Raji (cell line): ENCODE data around the gene ZNF385A.

Source experiments
- POLR2A ChIP-seq: IDR thresholded peaks from 2 replicates; pipeline ENCODE4 v1.6.1; 2011; ENCODE audit warnings: low read depth, low read length, control low read depth; ENCODE audit not compliant: insufficient read depth

ZNF385A gene

DNA sequence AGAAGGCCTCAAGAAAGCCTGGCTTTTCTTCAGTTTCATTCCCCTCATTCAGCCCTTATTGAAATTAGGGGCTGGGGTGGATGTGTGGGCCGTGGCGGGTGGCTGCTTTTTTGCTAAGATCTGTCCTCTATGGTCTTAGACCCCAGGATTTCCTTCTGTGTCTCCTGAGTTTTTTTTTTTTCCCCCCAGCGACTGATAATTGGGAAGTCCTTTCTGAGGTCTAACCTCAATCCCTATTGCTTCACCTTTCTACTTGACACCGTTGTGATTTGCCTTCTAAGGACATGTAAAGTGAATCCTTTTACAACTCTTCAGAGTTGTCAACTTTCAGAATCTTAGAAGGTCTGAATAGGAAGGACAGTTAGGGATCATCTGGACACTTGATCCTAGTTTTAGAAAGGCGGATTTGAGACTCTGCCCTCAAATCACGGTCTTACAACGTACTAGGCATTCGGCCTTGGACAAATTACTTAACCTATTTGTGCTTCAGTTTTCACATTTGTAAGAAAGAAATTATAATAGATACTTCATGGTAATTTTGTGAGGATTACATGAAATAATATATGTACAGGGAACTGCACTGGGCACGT lies 24.7 kb downstream of the ZNF385A start:
- TF ChIP-seq POLR2A = no peak; the same call in 1 of the 2 replicates

DNA sequence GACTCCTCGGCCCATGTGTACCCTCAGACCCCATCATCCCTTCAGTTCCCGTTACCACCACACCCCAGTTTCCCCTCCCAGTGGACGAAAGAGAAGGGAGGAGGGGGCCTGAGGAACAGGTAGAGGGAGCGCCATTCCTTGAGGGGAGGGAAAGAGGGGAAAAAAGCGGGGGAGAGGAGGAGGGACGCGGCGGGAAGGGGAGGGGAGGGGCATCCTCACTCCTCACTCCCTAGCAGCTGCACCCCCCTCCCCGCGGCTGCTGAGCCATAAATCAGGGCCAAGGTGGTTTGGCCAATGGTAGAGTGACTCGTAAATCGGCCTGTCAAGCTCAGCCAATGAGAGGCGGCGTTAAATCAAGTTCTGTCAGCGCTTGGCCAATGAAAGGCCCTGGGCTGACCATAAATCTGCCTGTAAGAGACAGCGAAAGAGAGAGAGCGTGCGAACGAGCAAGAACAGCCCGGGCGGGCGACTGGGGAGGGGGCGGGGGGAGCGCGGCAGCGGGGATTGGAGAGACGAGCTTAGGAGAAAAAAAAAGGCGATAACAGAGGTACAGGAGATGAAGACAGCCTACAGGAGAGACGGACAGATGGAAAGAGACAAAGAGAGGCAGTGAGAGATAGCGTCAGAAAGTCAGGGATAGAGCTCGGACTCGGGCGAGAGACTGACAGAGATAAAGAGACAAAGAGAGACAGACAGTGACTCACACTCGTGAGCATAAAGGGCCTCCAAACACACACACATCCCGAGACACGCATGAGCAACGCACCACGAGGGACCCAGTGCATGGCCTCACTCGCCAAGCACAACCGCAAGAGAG lies 25.4 kb downstream of the ZNF385A start:
- peak; percentile 40 for TF ChIP-seq POLR2A

GRCh38 chr12:54358191-54358944 lies 26.2 kb downstream of the ZNF385A start:
- TF ChIP-seq POLR2A = peak; percentile 47

DNA sequence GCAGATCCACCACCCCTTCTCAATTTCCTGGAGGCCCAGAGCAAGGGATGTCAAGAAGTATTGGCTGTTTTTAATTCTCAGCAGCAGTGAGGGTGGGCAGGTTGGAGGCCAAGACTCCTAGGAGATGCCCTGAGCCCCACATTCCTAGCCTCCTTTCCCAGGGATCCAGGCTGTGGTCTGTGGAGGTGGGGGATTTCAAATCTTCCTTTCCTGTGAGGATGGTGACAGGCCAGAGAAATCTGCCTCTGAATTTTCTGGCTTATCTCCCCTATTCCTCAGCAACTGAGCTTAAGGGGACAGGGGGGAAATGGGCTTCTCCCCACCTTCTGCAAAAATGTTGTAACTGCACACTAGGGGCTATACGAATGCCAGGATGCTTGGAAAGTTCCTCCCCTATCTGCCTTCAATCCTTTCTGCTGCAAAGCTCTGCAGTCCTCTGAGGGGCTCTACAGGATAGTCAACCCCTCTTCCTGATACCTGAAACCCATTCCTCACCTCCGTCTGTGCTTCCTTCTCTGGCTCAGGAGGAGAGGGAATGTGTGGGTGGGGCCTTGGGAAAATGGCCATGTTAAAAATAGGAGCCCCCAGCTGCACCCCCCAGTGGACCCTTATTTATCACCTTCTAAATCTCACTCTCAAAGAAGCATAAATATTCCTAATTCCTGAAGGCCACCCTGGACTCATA lies 26.9 kb downstream of the ZNF385A start:
- TF ChIP-seq POLR2A = no peak

DNA sequence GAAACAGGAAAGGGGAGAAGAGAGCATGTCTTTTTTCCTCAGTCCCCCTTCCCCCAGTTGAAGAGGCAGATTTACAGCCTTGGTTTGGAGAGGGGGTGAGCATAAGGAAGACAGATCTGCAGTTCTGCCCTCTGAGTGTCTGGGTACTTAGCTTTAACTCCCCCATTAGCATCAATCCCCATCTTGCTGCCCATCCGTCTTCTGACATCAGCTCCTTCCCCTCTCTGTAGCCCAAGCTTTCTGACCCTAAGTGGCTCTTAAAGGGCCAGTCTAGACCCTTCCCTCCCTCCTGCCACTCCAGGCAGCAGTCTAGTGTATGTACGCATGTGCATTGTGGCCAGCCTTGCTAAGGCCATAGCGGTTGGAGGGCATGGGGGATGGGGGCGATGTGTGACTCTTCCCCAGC lies 27.6 kb downstream of the ZNF385A start:
- TF ChIP-seq POLR2A = no peak

GRCh38 chr12:54356228-54356627 lies 28.3 kb downstream of the ZNF385A start:
- TF ChIP-seq POLR2A = no peak

- no peak for TF ChIP-seq POLR2A
These were observed 29.3 kb downstream of the ZNF385A start for GRCh38 chr12:54355104-54355815.

- TF ChIP-seq POLR2A = no peak
These were observed 31.4 kb downstream of the ZNF385A start for GRCh38 chr12:54352891-54353874.

GRCh38 chr12:54352022-54352531 lies 32.5 kb downstream of the ZNF385A start:
- no peak for TF ChIP-seq POLR2A

- TF ChIP-seq POLR2A = no peak
These were observed 33.2 kb downstream of the ZNF385A start for GRCh38 chr12:54351341-54351740.

GRCh38 chr12:54350743-54351142 lies 33.8 kb downstream of the ZNF385A start:
- no peak for TF ChIP-seq POLR2A

DNA sequence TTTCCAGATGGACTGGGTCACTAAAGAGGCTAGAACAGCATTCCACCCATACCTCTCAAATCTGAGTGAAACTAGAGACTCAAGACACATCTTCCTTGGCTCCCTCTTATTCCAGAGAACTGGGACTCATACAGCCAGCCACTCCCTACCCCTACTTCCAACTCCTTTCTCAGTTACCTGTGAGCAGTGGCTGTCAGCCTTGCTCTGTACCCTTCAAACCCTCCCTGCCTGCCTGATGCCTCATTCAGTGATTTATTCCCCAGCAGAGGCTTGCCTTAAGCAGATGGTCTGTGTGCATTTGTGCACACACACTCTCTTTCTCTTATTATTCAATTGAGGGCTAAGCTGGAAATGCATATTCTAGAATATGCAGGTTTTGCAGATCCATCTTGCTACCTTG lies 34.9 kb downstream of the ZNF385A start:
- no peak for TF ChIP-seq POLR2A

GRCh38 chr12:54349036-54349435 lies 35.5 kb downstream of the ZNF385A start:
- TF ChIP-seq POLR2A = no peak
